ENCODE measurements around the gene IQCE.

DNA sequence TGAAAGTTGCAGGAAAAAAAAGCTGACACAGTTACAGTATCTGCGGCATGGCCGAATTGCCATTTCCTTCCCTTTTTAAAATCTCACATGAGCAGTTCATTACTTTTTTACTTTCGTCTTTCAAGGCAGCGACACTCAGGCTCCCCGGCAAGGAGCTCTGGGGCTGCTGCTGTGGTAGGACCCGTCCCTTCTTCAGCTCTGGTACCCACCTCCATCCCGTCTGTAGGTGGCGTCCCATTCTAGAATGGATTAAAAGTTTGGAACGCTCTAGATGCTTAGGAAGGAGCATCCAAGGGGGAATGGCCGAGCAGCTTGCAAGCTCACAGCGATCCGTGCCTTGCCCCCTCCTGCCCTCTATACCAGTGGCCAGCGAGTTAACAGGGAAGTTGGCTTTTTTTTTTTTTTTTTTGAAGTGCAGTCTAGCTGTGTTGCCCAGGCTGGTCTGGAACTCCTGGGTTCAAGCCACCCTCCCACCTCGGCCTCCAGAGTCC, 50.2 kb downstream of the IQCE start:
- no peak for TF ChIP-seq POLR2A (IDR thresholded peaks at IDR 0.05; ENCODE audit: low read length)
- no peak for TF ChIP-seq GATA1 (IDR thresholded peaks at IDR 0.05; ENCODE audit: low read depth, low read length)

Data from erythroblast (primary cell).